ENCODE results near the gene C2CD4B.

Gene C2CD4B

GRCh38 chr15:62165104-62165792 lies at the start of gene C2CD4B:
Gene C2CD4B, minus strand, starts transcription at chr15:62165285. Its CDS starts 301 bp downstream, at chr15:62164984.
- no peak for DNase-seq

- DNase-seq: no peak
Measured at GRCh38 chr15:62212741-62213140, 47.7 kb upstream of the C2CD4B start.

GRCh38 chr15:62211348-62211747 lies 46.3 kb upstream of the C2CD4B start:
- DNase-seq: no peak

- no peak for DNase-seq
Measured at GRCh38 chr15:62209821-62210220, 44.7 kb upstream of the C2CD4B start.

- peak in 1 of 3 experiments; percentile 51 for DNase-seq
Measured at GRCh38 chr15:62209322-62209721, 44.2 kb upstream of the C2CD4B start.

GRCh38 chr15:62208884-62209283 lies 43.8 kb upstream of the C2CD4B start:
- no peak for DNase-seq

GRCh38 chr15:62208367-62208766 lies 43.3 kb upstream of the C2CD4B start:
- no peak for DNase-seq

- DNase-seq: no peak
Measured at GRCh38 chr15:62190675-62191074, 25.6 kb upstream of the C2CD4B start.

GRCh38 chr15:62190274-62190673 lies 25.2 kb upstream of the C2CD4B start:
- DNase-seq: no peak

GRCh38 chr15:62188744-62189143 lies 23.7 kb upstream of the C2CD4B start:
- no peak for DNase-seq

- DNase-seq: no peak
Measured at GRCh38 chr15:62187910-62188309, 22.8 kb upstream of the C2CD4B start.

- DNase-seq: no peak
Measured at GRCh38 chr15:62187425-62187824, 22.3 kb upstream of the C2CD4B start.

GRCh38 chr15:62186578-62186977 lies 21.5 kb upstream of the C2CD4B start:
- DNase-seq: no peak

GRCh38 chr15:62183130-62183529 lies 18.0 kb upstream of the C2CD4B start:
- DNase-seq: no peak

GRCh38 chr15:62173215-62173614 lies 8.1 kb upstream of the C2CD4B start:
- no peak for DNase-seq

GRCh38 chr15:62171882-62172281 lies 6.8 kb upstream of the C2CD4B start:
- DNase-seq: no peak

GRCh38 chr15:62165793-62166375 lies 799 bp upstream of the C2CD4B start:
- no peak for DNase-seq

GRCh38 chr15:62164396-62165103 lies 535 bp downstream of the C2CD4B start:
- peak in 1 of 3 experiments; percentile 6 for DNase-seq

GRCh38 chr15:62164014-62164395 lies 1.1 kb downstream of the C2CD4B start:
- DNase-seq: peak in 2 of 3 experiments; percentile 31 to 32

GRCh38 chr15:62163397-62164013 lies 1.6 kb downstream of the C2CD4B start:
- no peak for DNase-seq

GRCh38 chr15:62153228-62153627 lies 11.9 kb downstream of the C2CD4B start:
- DNase-seq: no peak

- peak in 1 of 3 experiments; percentile 18 for DNase-seq
Measured at GRCh38 chr15:62150445-62150844, 14.6 kb downstream of the C2CD4B start.

- DNase-seq: no peak
Measured at GRCh38 chr15:62149729-62150128, 15.4 kb downstream of the C2CD4B start.

- DNase-seq: no peak
Measured at GRCh38 chr15:62147551-62147950, 17.5 kb downstream of the C2CD4B start.

Measured in NCI-H1417 (cell line).